CD14-positive monocyte (primary cell): ENCODE data around the gene GLRB. TPM values are rescaled to one million over a fixed set of nuclear protein-coding genes. Genes with fewer than 3 reads are reported as not detected.
A peak's percentile ranks its signal among the peaks of the same experiment; 100 is the strongest.

Experiments used
- DNase-seq, 3 donors: peaks; one replicate each; pipeline ENCODE4 v3.0.0-alpha.2; 2011 to 2022
- H2AFZ ChIP-seq: 2 replicates; pipeline ENCODE4 v1.6.0; 2012; ENCODE audit warnings: mild to moderate bottlenecking, low read depth, low read length, inconsistent platforms; ENCODE audit not compliant: insufficient read depth, poor library complexity, severe bottlenecking
- H3K27ac ChIP-seq, 2 donors: 1 replicate in 1 of 2; 2 replicates in 1 of 2; pipeline ENCODE4 v1.5.1; 2012 to 2013; ENCODE audit warnings: low read length in 2 of 2, control low read depth in 1 of 2, inconsistent platforms in 1 of 2, low read depth in 1 of 2, mild to moderate bottlenecking in 1 of 2
- H3K27me3 ChIP-seq, 2 donors: one replicate each; pipeline versions ENCODE4 v1.6.0 to v1.6.1; 2011 to 2013; ENCODE audit warnings: low read length in 2 of 2; ENCODE audit not compliant: control insufficient read depth in 2 of 2, insufficient read depth in 2 of 2
- H3K36me3 ChIP-seq, 2 donors: replicated peaks in 1 of 2; 1 replicate in 1 of 2; 2 replicates in 1 of 2; pipeline versions ENCODE4 v1.5.1 to v1.6.1; 2012 to 2013; ENCODE audit warnings: low read length in 2 of 2, control low read depth in 1 of 2, inconsistent platforms in 1 of 2, mild to moderate bottlenecking in 1 of 2; ENCODE audit not compliant: insufficient read depth in 2 of 2, control insufficient read depth in 1 of 2
- H3K4me1 ChIP-seq, 2 donors: 1 replicate in 1 of 2; 2 replicates in 1 of 2; pipeline versions ENCODE4 v1.5.1 to v1.6.1; 2012 to 2013; ENCODE audit warnings: low read length in 2 of 2, control low read depth in 1 of 2, inconsistent platforms in 1 of 2, mild to moderate bottlenecking in 1 of 2, moderate library complexity in 1 of 2; ENCODE audit not compliant: insufficient read depth in 2 of 2, control insufficient read depth in 1 of 2
- H3K4me2 ChIP-seq: replicated peaks from 2 replicates; pipeline ENCODE3; 2012; ENCODE audit warnings: low read length, moderate library complexity, mild to moderate bottlenecking; ENCODE audit not compliant: poor library complexity, severe bottlenecking; ENCODE audit errors: extremely low read depth
- H3K4me3 ChIP-seq, 3 experiments: fragments of 200-600 bp in 1 of 3; sonication (generic) in 1 of 3; replicated peaks in 1 of 3; 1 replicate in 2 of 3; 2 replicates in 1 of 3; pipeline ENCODE4 v1.5.1; 2011 to 2013; ENCODE audit warnings: low read length in 3 of 3, mild to moderate bottlenecking in 3 of 3, control low read depth in 2 of 3, low read depth in 2 of 3, inconsistent platforms in 1 of 3, moderate library complexity in 1 of 3
- H3K79me2 ChIP-seq: 2 replicates; pipeline ENCODE4 v1.6.0; 2012; ENCODE audit warnings: mild to moderate bottlenecking, control low read depth, inconsistent platforms, low read length, moderate library complexity; ENCODE audit not compliant: insufficient read depth
- H3K9ac ChIP-seq: 2 replicates; pipeline ENCODE4 v1.6.0; 2017; ENCODE audit warnings: low read length, mild to moderate bottlenecking; ENCODE audit not compliant: insufficient read depth, poor library complexity, severe bottlenecking
- H3K9me3 ChIP-seq, 2 donors: replicated peaks in 1 of 2; 1 replicate in 1 of 2; 2 replicates in 1 of 2; pipeline versions ENCODE4 v1.5.1 to v1.6.1; 2012 to 2013; ENCODE audit warnings: low read length in 2 of 2, control low read depth in 1 of 2; ENCODE audit not compliant: control insufficient read depth in 1 of 2, insufficient read depth in 1 of 2
- H4K20me1 ChIP-seq: 2 replicates; pipeline ENCODE4 v1.6.0; 2012; ENCODE audit warnings: mild to moderate bottlenecking, low read length, control low read depth, moderate library complexity; ENCODE audit not compliant: insufficient read depth
- H3K27ac Mint-ChIP-seq, 7 donors: one replicate each; pipeline ENCODE4 v1.8.0; 2020; ENCODE audit warnings: mild to moderate bottlenecking in 7 of 7, mixed read lengths in 7 of 7, moderate library complexity in 6 of 7, inconsistent platforms in 2 of 7
- H3K27me3 Mint-ChIP-seq, 3 donors: one replicate each; pipeline ENCODE4 v1.8.0; 2021 to 2022; ENCODE audit warnings: low read depth in 3 of 3, mild to moderate bottlenecking in 3 of 3, mixed read lengths in 3 of 3, moderate library complexity in 3 of 3, inconsistent platforms in 1 of 3
- H3K36me3 Mint-ChIP-seq, 2 donors: one replicate each; pipeline ENCODE4 v1.8.0; 2020; ENCODE audit warnings: mixed read lengths in 2 of 2, inconsistent platforms in 1 of 2, mild to moderate bottlenecking in 1 of 2
- H3K4me1 Mint-ChIP-seq: one replicate; pipeline ENCODE4 v1.8.0; 2020; ENCODE audit warnings: mild to moderate bottlenecking, mixed read lengths
- H3K4me3 Mint-ChIP-seq, 2 donors: one replicate each; pipeline ENCODE4 v1.8.0; 2020; ENCODE audit warnings: mild to moderate bottlenecking in 2 of 2, mixed read lengths in 2 of 2, moderate library complexity in 1 of 2
- H3K9me3 Mint-ChIP-seq, 7 donors: one replicate each; pipeline ENCODE4 v1.8.0; 2020 to 2022; ENCODE audit warnings: mixed read lengths in 7 of 7, mild to moderate bottlenecking in 6 of 7, moderate library complexity in 6 of 7, inconsistent platforms in 2 of 7
- CTCF ChIP-seq: fragments of 200-600 bp; IDR thresholded peaks from one replicate; pipeline ENCODE4 v1.8.0; 2022; ENCODE audit warnings: antibody characterized with exemption, mild to moderate bottlenecking
- WGBS: methylation state at CpG from one replicate; pipeline ENCODE4 v1.1.5; 2013; ENCODE audit warnings: missing lambda C conversion rate; ENCODE audit not compliant: insufficient coverage; 5-methylcytosine and 5-hydroxymethylcytosine counted together
- intact Hi-C, 2 donors: fragments of 100-400 bp; cut with micrococcal nuclease; formaldehyde crosslinking; loops; one replicate each; pipeline versions ENCODE4 v1.15.0 to v1.15.1; 2023
- polyA plus RNA-seq, 3 donors: library from polyadenylated mRNA; depleted of rRNA in 1 of 3; unstranded in 2 of 3; stranded (reverse) in 1 of 3; fragments of 300-500 nt in 2 of 3; fragments of >200 nt in 1 of 3; fragmentation: Illumina TruSeq in 2 of 3; gene quantifications; 1 replicate in 2 of 3; 2 replicates in 1 of 3; pipeline ENCODE4 v1.2.3, GENCODE V29; 2012 to 2021

GLRB gene
- polyA plus RNA-seq, 3 donors, result not detected

- Histone ChIP-seq H3K79me2 (no peaks in the 10 kb centered on the region), H3K4me1 (peaks cover 4 to 9% of the 10 kb centered on the region in 2 donors), H3K4me3 (no peak overlapping the region), H3K36me3 (no peaks in the 10 kb centered on the region), H3K9ac (no peak overlapping the region), H2AFZ (no peak overlapping the region), H3K9me3 (no peaks in the 10 kb centered on the region), H4K20me1 (no peaks in the 10 kb centered on the region), H3K4me2 (no peak overlapping the region), H3K27ac (no peak overlapping the region), H3K27me3 (peaks cover 24 to 33% of the 10 kb centered on the region in 2 donors)
- H3K4me3 Mint-ChIP-seq, result no peak overlapping the region
- no peaks in the 10 kb centered on the region for H3K36me3 Mint-ChIP-seq
- intact Hi-C loops, result no loop called here
- peaks cover 21 to 34% (median 26%) of the 10 kb centered on the region in 3 donors for H3K27me3 Mint-ChIP-seq
- peak; percentile 6 to 38 (median 28) for DNase-seq
- peak overlapping the region in 1 of 7 donors; percentile 60 for H3K27ac Mint-ChIP-seq
- TF ChIP-seq CTCF, result no peak
- H3K9me3 Mint-ChIP-seq, result peaks cover 0 to 5% (median 0%) of the 10 kb centered on the region in 7 donors
- peaks cover 12% of the 10 kb centered on the region for H3K4me1 Mint-ChIP-seq
Observed at GRCh38 chr4:157072002-157072401, 3.9 kb upstream of the GLRB start.

DNA sequence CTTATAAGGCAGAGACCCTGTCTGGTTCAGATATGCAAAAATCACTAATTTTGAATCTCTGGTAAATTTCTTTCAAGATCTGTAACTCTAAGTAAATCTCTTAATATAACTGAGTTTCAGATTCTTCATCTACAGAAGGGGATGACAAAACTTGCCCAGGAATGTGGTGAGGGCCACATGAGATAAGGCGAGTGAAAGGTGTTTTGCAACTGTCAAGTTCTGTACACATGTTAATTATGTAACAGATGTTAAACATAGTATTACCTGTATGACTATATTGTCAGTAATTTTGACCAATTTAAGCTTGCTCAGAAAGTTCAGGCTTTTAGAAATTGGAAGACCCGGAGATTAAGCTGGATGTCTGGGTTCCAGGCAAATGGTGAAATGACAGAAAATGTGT is 549 bp upstream of the GLRB start:
- TF ChIP-seq CTCF, result no peak
- peak overlapping the region in 1 of 2 donors; percentile 79 for H3K4me3 Mint-ChIP-seq
- H3K79me2 ChIP-seq, result no peaks in the 10 kb centered on the region
- peaks cover 26 to 41% (median 32%) of the 10 kb centered on the region in 3 donors for H3K27me3 Mint-ChIP-seq
- H3K36me3 Mint-ChIP-seq, result no peaks in the 10 kb centered on the region
- peaks cover 28 to 45% of the 10 kb centered on the region in 2 donors for H3K27me3 ChIP-seq
- H3K27ac ChIP-seq, result no peak overlapping the region
- H3K4me1 Mint-ChIP-seq, result peaks cover 12% of the 10 kb centered on the region
- no peaks in the 10 kb centered on the region for H3K9me3 ChIP-seq
- H3K4me3 ChIP-seq, result no peak overlapping the region
- H3K9ac ChIP-seq, result no peak overlapping the region
- intact Hi-C loops, result no loop called here
- H3K9me3 Mint-ChIP-seq, result peaks cover 0 to 5% (median 0%) of the 10 kb centered on the region in 7 donors
- WGBS, result 100% methylated on average over 1 of the region's 2 CpGs
- DNase-seq, result no peak
- no peaks in the 10 kb centered on the region for H3K36me3 ChIP-seq
- no peak overlapping the region for H3K27ac Mint-ChIP-seq
- H2AFZ ChIP-seq, result no peak overlapping the region
- H4K20me1 ChIP-seq, result no peaks in the 10 kb centered on the region
- H3K4me2 ChIP-seq, result no peak overlapping the region
- peaks cover 4 to 9% of the 10 kb centered on the region in 2 donors for H3K4me1 ChIP-seq
